NT2/D1 (cell line): Measurements from ENCODE around the gene KIFC1.
A peak's percentile ranks its signal among the peaks of the same experiment; 100 is the strongest.

Experiments used
- DNase-seq: peaks from one replicate; pipeline ENCODE4 v3.0.0-alpha.2; 2011; ENCODE audit warnings: low read depth, low spot score
- H3K27me3 ChIP-seq: 2 replicates; pipeline ENCODE4 v1.6.0; 2011; ENCODE audit warnings: mild to moderate bottlenecking; ENCODE audit not compliant: insufficient read length, insufficient read depth
- H3K36me3 ChIP-seq: 2 replicates; pipeline ENCODE4 v1.6.1; 2011; ENCODE audit warnings: mild to moderate bottlenecking, low read length, mixed read lengths; ENCODE audit not compliant: insufficient read depth, insufficient read length
- H3K4me1 ChIP-seq: 2 replicates; pipeline ENCODE4 v1.5.1; 2011; ENCODE audit not compliant: insufficient read depth, insufficient read length
- H3K4me3 ChIP-seq: 2 replicates; pipeline ENCODE4 v1.5.1; 2011; ENCODE audit warnings: low read depth; ENCODE audit not compliant: insufficient read length
- H3K9ac ChIP-seq: 2 replicates; pipeline ENCODE4 v1.6.0; 2011; ENCODE audit warnings: low read depth; ENCODE audit not compliant: insufficient read length
- H3K9me3 ChIP-seq: 2 replicates; pipeline ENCODE4 v1.5.1; 2011; ENCODE audit warnings: mild to moderate bottlenecking, low read length; ENCODE audit not compliant: insufficient read depth
- SUZ12 ChIP-seq: IDR thresholded peaks from 2 replicates; pipeline ENCODE4 v1.6.1; 2011; ENCODE audit not compliant: insufficient read length, insufficient read depth; ENCODE audit errors: extremely low read depth
- YY1 ChIP-seq: IDR thresholded peaks from 2 replicates; pipeline ENCODE4 v1.6.1; 2011; ENCODE audit not compliant: insufficient read length, insufficient read depth
- ZNF274 ChIP-seq: IDR thresholded peaks from 2 replicates; pipeline ENCODE4 v1.6.1; 2011; ENCODE audit warnings: mild to moderate bottlenecking, low read depth, low read length

The KIFC1 gene

DNA sequence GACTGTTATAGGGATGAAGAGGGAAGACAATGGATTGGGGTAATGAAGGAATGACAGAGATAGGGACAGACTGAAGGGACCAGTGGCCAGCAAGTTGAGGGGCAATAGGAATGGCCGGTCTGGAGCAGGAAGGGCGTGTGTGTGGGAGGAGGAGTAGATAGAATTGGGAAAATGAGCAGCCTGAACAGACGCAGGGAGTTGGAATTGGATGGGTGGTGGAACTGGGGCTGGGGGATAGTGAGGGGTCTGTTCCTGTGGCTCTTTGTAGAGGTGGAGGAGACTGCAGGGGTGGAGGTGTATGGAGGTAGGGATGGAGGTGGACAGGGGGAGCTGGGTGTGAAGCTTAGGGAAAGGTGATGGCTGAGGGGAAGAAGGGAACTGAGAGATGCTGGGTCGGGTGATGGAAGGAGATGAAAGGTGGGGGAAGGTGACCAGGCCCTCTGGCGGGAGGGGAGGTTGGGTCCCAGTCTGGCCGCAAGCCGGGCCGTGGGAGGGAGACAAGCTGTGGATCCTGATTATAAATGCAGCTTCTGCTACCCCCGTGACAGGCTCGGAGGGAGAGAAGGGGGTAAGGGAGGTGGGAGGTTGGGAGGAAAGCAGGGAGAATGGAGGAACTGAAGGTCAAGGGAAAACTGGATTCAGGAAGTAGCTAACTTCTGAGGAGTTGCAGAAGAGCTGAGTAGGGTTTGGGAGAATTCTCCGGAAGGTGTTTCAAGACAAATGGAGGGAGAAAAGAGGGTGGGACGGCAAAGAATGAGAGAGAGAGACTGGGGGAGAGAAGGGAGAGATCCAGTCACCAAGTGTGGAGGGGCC is 33.4 kb downstream of the KIFC1 start:
- TF ChIP-seq SUZ12 (no peak), ZNF274 (no peak), YY1 (no peak)
- Histone ChIP-seq H3K9me3 (no peaks in the 10 kb centered on the region), H3K27me3 (no peaks in the 10 kb centered on the region), H3K4me1 (peaks cover 15% of the 10 kb centered on the region), H3K4me3 (peak overlapping the region; percentile 46), H3K36me3 (peaks cover 20% of the 10 kb centered on the region), H3K9ac (peak overlapping the region; percentile 80)
- DNase-seq = no peak

DNA sequence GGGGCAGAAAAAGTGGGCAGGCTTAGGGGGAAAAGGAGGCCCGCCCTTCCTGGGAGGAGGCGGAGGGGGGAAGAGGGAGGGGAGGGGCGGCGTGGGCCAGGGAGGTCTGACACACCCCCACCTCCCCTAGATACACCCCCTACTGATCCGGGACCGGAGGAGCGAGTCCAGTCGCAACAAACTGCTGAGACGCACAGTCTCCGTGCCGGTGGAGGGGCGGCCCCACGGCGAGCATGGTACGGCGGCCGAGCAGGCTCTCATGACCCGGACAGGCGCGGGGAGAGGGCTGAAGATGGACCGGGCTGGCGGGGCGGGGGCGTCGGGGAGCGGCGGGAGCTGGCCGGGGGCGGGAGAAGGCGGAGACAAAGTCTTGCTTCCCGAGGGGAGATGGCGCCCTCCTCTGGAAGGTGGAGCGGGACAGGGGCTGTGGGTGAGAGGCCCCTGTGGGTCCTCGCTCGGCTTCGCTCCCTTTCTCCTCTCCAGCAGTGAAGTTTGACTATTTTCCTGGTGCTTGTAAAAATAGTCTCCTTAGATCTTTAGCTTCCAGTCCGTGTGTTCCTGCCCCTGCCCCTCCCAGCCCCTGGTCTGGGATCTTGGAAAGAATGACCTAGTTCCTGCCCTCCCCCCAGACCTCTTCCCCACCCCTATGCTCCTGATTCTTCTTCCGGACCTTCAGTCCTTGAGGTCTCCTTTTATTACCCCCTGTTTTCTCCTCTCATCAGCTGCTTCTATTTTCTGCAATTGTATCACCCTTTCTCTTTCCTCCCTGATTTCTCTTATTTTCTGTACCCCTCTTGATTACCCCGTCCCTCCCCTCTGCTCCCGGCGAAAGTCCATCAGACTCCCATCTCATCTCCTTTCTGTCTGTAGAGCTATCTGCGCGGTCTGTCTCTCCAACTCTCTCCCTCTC is 34.3 kb downstream of the KIFC1 start:
- H3K9ac ChIP-seq = peak overlapping the region; percentile 80
- no peaks in the 10 kb centered on the region for H3K27me3 ChIP-seq
- DNase-seq = peak; percentile 63
- TF ChIP-seq YY1 (no peak), ZNF274 (no peak), SUZ12 (no peak)
- H3K36me3 ChIP-seq = peaks cover 20% of the 10 kb centered on the region
- peak overlapping the region; percentile 46 for H3K4me3 ChIP-seq
- no peaks in the 10 kb centered on the region for H3K9me3 ChIP-seq
- H3K4me1 ChIP-seq = peaks cover 17% of the 10 kb centered on the region

GRCh38 chr6:33426590-33427511 is 35.2 kb downstream of the KIFC1 start:
- DNase-seq = no peak
- TF ChIP-seq YY1 (no peak), SUZ12 (no peak), ZNF274 (no peak)
- Histone ChIP-seq H3K9ac (peak overlapping the region; percentile 79), H3K4me3 (peak overlapping the region; percentile 54), H3K27me3 (no peaks in the 10 kb centered on the region), H3K36me3 (peaks cover 20% of the 10 kb centered on the region), H3K4me1 (peaks cover 19% of the 10 kb centered on the region), H3K9me3 (no peaks in the 10 kb centered on the region)

DNA sequence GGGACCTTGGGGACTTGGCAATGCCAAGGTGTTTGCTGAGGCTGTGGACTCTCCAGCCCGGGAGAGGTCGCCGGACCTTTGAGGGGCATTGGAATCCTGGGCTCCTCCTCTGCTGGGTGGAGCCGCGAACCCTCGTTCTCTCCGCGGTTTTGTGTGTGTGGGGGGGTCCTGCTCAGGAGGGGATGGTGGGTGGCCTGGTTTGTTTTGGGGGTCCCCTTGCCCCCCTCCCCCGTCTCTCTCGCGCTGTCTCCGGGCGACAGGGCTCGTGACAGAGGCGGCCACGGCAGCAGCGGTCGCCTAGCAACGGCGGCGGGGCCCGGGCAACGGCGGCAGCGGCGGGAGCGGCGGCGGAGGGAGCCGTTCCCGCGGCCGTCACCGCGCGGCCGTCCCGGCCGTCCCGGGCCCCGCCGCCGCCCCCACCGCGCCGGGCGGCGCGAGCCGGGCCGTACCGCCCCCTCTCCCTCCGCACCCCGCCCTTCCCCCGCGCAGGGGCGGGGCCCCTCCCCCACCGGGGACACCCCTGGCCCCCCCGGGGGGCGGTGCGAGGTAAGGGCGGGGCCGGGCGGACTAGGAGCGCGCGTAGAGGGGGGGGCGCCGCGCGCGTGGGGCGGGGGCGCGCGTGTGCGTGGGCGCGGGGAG is 36.1 kb downstream of the KIFC1 start:
- TF ChIP-seq YY1 (no peak), ZNF274 (no peak), SUZ12 (no peak)
- Histone ChIP-seq H3K4me1 (peaks cover 21% of the 10 kb centered on the region), H3K9ac (peak overlapping the region; percentile 79), H3K36me3 (peaks cover 16% of the 10 kb centered on the region), H3K4me3 (peak overlapping the region; percentile 54), H3K27me3 (no peaks in the 10 kb centered on the region), H3K9me3 (no peaks in the 10 kb centered on the region)
- DNase-seq = no peak

GRCh38 chr6:33428224-33428965 is 36.8 kb downstream of the KIFC1 start:
- H3K4me1 ChIP-seq = peaks cover 21% of the 10 kb centered on the region
- H3K9me3 ChIP-seq = no peaks in the 10 kb centered on the region
- H3K27me3 ChIP-seq = no peaks in the 10 kb centered on the region
- TF ChIP-seq YY1 (no peak), ZNF274 (no peak), SUZ12 (no peak)
- peak overlapping the region; percentile 36 for H3K4me3 ChIP-seq
- peaks cover 9% of the 10 kb centered on the region for H3K36me3 ChIP-seq
- H3K9ac ChIP-seq = peak overlapping the region; percentile 70
- no peak for DNase-seq
